IPS-NIHi7 (cell line): Measurements from ENCODE around the gene HEG1.
"Not testable (repeated sequence)": the region's sequence is repeated elsewhere in the genome, so short reads cannot be mapped to it uniquely, and the experiment has no call there.

ENCODE experiments used
- DNase-seq: peaks from one replicate; pipeline ENCODE4 v3.0.0; 2012; ENCODE audit warnings: mixed read lengths; ENCODE audit errors: extremely low spot score

HEG1 gene

DNA sequence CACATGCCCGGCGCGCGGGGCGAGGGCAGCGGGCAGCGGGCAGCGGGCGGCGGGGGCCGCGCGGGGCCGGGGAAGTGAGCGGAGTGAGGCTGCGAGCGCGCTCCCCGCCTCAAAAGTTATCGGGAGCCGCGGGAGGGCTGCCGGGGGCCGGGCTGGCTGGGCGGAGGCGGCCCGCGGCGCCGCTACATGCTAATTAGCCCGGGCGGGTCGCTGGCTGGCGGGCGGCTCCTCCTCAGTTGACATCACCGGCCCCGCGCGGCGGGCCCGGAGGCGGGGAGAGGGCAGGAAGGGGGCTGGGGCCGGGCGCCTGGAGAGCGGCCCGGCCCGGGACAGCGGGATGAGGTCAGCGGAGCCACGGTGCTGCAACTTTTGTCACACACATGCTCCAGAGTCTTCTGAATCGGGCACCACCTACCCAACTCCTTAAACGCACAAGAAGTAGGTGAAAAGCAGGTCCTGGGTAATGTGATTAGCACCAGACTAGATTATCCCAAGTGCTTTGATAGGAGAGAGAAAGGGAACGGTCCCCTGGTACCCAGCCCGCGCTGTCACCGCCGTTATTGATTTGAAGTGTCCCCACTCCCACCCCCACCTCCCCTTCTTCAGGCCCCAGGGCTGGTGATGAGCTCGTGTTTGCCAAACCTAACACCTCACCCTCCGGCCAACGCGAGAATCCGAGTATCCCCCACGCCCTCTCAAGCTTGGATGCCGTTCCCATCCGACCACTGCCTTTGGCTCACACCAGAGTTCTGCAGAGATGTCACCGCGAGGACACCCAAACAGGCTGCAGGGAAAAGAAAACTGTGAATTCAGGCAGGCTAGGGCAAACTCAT lies at the start of gene HEG1:
Gene HEG1, minus strand, starts transcription at position 85 of the 833 bp plus-strand sequence. CDS start 107 bp downstream, outside the sequence.
- peak; percentile 94 for DNase-seq

- no peak for DNase-seq
Observed at GRCh38 chr3:125105116-125105515, 49.3 kb upstream of the HEG1 start.

DNA sequence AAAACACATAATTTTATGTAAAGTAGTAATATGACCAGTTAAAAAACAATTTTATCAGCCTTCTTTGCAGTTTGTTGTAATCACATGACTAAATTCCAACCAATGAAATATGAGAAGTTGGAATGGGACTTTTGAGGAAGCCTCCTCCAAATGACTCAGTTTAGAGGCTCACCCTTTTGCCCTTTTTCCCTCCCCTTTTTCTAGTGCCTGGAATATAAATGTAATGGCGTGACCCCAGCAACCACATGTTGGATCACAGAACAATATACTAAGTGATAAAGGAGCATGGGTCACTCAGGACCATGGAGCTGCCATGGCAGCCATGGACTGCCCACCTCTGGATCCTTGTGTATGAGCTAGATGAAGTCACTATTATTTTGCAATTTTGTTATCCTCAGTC lies 48.8 kb upstream of the HEG1 start:
- no peak for DNase-seq

DNA sequence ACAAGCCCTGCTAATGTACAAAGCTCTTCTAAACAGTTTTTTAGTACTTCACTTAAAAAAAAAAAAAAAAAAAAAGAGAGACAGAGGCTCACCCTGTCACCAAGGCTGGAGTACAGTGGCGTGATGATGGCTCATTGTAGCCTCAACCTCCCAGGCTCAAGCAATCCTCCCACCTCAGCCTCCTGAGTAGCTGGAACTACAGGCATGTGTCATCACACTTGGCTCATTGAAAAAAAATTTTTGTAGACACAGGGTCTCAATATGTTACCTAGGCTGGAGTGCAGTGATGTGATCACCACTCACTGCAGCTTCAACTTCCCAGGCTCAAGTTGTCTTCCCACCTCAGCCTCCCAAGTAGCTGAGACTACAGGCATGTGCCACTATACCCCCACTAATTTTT lies 47.6 kb upstream of the HEG1 start:
- DNase-seq, result no peak

DNA sequence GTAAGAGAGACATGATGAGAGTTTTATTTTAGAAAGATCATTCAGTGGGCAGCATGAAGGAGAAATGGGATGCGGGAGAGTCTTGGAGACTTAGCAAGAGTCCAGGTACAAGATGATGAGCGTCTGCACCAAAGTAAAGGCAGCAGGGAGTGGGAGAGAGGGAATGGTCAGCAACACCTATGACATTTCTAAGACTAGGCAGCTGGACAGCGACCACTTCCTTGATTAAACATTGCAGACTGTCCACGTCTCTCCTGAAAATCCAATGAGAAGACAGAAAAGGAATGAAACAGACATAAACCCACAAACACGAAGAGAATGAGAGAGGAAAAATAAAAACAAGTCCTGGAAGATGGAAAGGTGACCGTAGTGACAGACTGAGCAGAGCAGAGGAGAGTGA lies 46.7 kb upstream of the HEG1 start:
- no peak for DNase-seq

DNA sequence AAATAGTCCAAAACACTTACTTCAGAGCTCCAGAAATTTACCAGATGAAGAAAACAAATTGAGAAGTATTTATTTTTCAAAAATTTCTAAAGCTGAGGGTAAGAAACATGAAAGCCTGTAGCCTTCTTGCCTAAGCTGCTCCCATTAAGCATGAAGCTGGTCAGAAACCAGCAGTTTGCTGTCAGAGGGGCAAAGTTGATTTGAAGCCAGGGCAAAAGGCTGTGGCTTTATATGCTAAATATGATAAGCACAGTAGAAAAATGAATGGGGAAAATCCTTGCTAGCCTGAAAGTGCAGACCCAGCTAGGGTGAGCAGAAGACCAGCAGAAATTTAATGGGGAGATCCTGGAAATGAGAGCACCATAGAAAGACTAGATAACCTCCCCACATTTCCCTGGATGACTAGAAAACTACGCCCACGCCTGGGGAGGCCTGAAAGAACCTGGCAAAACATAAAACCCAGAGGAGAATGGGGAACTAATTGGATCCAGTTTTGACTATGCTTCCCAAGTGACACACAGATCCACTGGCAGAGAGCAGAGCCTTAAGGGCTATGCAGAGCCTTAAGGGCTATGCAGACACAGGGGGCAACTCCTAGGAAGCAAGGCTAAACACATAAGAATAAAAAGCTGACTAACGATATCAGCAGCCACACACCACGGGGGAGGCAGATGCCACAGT lies 43.0 kb upstream of the HEG1 start:
- no peak for DNase-seq

GRCh38 chr3:125090649-125091048 lies 34.9 kb upstream of the HEG1 start:
- no peak for DNase-seq

GRCh38 chr3:125087768-125088391 lies 32.1 kb upstream of the HEG1 start:
- DNase-seq, result no peak

GRCh38 chr3:125085166-125085565 lies 29.4 kb upstream of the HEG1 start:
- DNase-seq, result no peak

DNA sequence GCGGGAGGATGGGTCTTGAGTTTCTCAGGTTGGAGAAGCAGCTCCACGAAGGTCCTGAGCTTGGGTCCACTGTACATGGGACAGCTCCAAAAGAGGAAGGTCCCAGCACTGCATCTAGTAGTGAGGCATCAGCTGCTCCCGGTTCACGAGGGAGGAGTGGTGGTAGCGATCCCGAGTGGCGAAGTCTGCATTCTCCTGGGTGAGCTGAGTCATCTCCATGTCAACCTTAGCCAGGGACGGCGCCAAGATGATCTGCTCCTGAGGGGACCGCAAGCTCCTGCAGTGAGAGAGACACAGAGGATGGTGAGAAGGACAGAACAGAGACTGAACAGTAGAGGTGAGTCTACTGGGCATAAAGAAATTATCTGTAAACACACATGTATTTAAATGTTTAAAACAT lies 28.0 kb upstream of the HEG1 start:
- no peak for DNase-seq

DNA sequence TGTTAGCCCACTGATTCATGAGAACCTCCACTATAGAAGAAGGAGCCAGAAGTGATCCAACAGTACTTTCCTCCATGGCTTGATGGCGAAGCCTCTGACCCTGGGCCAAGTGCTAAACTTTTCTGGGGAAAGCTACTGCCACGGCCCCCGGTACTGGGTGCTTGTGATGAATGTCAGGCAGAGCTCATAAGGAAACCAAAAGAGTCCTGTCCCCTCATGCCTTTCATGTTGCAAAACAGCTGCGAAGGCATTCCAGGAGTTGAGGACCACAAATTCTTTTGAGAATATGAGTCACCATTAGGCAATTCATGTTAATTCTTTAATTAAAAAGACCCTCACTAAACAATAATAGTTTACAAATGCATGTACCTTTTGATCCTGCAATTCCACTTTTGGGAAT lies 26.5 kb upstream of the HEG1 start:
- DNase-seq, result not testable (repeated sequence)

GRCh38 chr3:125080077-125080476 lies 24.3 kb upstream of the HEG1 start:
- DNase-seq, result no peak

GRCh38 chr3:125079675-125080045 lies 23.9 kb upstream of the HEG1 start:
- no peak for DNase-seq

GRCh38 chr3:125078951-125079674 lies 23.3 kb upstream of the HEG1 start:
- DNase-seq, result no peak

GRCh38 chr3:125077864-125078263 lies 22.1 kb upstream of the HEG1 start:
- no peak for DNase-seq

GRCh38 chr3:125076464-125076863 lies 20.7 kb upstream of the HEG1 start:
- DNase-seq, result no peak

DNA sequence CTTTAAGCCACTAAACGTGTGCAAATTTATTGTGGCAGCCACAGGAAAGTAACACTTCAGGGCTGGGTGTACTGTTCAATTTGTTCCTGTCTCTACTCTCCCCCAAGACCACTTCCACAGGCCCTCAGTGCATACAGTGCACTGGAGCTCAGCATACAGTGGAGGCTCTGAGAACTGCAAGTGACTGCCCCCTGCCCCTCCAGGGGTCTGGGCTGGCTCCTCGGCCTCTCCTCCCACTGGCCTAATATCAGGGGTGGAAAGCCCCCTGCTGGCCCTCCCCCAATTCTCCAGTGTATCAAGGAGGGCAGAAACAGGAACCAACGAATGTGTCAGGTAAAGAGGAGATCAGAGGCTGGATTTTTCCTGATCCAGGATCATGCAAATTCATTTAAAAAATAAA lies 19.9 kb upstream of the HEG1 start:
- DNase-seq, result peak; percentile 66

- DNase-seq, result no peak
Observed at GRCh38 chr3:125073390-125073905, 17.7 kb upstream of the HEG1 start.

GRCh38 chr3:125072749-125073389 lies 17.1 kb upstream of the HEG1 start:
- DNase-seq, result no peak

- no peak for DNase-seq
Observed at GRCh38 chr3:125072301-125072700, 16.5 kb upstream of the HEG1 start.

- no peak for DNase-seq
Observed at GRCh38 chr3:125069968-125070745, 14.4 kb upstream of the HEG1 start.
